HG03159 (cell line): ENCODE measurements around the gene IGFBP3.

Source experiments
- ATAC-seq: cut with Tn5 transposase; IDR thresholded peaks from one replicate; pipeline ENCODE4 v1.9.1; 2021; ENCODE audit warnings: mild to moderate bottlenecking, moderate library complexity; ENCODE audit not compliant: unreplicated experiment

IGFBP3 gene

DNA sequence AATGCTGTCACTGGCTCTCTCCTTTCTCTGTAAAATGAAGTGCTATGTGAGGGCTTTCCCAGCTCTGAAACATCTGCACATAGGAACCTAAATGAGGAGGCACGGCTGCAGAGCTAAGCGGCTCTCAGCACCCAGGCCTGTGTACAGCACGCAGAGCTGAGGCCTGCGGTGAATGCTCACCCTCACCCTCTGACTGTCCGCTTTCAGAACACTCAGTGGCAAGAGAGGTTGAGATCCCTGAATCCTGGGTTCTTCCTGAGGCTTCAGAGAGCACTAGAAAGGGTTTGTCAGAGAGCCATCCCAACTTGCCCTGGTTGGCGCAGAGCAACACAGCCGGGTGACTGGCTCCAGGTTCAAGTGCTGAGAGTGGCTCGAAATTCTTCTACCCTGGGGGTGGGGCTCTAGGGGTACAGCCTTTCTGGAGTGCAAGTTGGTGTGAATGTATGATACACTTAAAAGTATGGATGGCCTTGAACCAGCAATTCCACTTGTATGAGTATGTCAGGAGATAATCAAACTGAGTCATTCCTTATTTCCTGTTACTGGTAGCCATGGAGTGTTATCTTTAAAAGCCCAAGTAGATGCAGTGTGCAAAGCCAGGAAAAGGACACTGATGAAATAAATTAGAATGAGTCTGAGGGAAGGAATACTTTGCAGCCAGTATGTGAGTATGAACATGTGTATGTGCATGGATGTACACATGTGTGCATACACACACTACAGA is 46.5 kb downstream of the IGFBP3 start:
- no peak for ATAC-seq

DNA sequence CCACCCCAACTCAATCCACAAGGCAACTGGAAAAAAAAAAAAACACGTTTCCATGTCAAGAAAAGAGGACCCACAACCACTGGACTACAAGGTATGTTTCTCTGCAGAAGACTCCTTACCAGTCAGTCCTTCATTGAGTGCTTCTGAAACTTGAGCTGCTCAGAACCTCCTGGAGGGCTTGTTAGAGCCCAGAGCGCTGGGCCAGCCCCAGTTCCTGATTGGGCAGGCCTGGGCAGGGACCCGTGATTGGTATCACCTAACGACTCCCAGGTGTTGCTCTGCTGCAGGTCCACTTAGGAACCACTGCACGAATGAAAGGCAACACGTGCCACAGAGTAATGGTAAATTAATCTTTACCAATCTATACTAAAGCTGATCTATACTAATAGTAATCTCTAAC is 47.7 kb downstream of the IGFBP3 start:
- no peak for ATAC-seq

DNA sequence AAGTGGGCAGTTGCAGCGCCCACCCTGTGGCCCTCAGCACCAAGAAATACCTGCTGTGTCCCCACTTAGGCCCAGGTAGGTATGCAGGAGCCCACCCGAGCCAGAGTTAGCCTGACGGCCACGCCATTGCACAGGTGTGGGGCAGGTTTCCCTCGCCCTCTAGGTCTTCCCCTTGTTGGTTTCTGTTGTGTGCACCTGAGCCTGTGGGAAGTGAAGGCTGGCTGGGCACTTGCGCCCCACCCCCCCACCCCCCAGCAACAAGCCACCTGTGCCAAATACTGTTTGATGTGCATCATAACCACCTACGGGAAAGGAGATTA is 48.1 kb downstream of the IGFBP3 start, which contains the start of gene CCDC201:
Gene CCDC201 (minus strand): TSS at position 48 of the 320 bp plus-strand sequence. CDS start 75 bp downstream, outside the sequence.
- no peak for ATAC-seq

DNA sequence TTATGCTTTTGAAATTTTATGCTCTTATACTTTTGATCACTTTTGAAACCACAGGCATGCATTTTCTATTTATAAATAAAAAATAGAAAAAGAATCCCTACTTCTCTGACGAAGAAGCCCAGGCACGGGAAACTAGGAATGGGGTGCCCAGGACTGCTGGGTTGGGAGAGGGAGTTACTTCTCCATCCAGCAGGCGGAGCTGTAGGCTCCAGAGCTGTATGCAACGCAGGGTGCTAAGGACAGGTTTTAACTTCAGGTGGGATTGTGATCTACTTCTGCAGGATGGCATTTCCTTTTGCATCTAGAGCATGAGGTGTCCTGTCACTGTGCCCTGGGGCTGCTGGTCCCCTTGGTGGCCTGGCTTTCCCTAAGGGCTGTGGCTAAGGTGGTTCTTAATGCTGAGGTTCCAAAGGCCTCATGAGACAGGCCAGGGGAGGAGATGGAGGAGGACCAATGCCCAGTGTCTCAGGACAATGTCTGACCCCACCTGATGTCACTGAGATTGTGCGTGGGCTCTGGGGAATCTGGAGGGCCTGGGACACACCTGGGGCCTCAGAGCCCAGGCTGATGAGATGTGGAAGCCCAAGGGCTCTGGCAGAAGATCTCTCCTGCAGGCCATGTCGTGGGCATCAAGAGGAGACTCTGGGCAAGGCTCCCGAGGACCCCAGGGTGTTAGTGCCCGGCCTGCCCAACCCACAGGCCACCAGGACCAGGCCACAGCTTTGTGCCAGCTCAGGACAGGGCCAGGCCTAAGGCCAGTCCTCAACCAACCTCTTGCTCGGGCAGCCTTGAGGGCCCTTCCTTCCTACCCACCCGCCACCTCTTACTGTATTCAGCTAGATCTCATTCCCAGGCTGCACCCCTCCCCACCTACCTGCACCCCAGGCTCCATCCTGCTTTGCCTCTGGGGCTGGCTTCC is 48.7 kb downstream of the IGFBP3 start:
- ATAC-seq: no peak

DNA sequence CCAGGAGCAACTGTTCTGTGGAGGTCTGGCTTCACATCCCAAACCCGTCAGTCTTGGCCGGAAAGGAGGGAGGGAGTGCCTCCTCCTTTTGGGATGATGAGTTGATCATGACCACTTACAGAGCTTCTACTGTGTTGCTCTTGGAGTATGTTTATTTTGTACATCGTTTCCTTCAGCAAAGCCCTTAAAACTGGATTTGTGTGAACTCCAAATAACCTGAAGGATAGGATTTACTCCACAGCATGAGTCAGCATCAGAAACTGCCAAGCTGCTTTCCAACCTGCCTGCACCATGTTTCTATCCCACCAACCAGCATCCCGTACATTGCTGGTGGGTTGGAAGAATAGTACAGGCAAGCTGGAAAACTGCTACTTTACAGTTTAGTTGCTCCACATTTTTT is 51.6 kb downstream of the IGFBP3 start:
- ATAC-seq: no peak

DNA sequence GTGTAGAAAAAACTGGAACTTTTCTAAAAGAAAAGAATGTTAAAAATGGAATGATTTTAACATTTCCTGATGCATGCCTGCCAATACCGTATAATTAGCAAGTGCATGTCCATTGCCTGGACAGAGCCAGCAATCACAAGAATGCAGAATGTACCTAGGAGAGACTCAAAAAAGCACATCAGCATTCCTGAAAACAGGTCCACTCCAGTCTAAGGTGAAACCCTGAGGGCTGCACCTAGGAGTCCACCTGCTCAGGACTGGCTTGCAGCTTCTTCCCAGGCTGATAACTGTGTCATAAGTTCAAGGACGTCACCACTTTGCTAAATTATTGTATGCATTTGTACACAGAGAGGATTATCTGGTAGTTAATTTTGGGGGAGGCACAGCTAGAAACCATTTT is 53.6 kb downstream of the IGFBP3 start:
- no peak for ATAC-seq

DNA sequence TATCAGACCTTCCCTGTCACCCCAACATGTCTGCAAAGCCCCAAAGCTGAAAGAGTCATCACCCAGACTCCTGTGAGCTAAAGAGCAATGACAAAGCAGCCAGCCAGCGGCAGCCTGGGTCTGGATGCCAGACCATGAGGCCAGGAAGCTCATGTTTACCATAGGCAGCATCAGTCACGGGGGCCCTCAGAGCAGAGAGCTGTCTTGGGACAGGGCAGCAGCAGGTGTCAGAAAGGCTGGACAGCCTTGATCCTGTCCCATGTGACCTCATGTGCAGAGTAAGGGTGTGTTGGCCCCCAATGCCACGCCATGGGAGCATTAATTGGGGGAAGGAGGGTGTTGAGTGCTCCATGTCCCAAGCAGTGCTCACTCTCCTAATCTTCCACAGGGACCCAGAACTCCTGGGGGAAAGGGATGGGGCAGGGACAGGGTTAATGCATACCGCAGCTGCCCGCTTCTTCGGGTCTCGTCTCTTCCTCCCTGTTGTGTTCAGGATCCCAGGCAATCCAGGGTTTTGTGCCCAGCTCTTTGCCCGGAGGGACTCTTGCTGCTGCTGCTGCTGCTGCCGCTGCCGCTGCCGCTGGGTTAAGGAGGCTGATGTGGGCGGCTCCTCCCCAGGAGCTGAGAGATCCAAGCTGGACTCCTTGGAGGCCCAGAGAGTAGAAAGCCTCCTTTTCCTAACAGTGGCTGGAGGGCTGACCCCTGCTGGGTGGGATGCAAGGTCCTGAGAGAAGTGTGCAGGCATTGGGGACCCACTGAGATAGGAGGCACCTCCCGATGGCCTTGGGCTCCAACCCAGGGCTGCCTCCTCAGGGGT is 55.3 kb downstream of the IGFBP3 start:
- no peak for ATAC-seq

DNA sequence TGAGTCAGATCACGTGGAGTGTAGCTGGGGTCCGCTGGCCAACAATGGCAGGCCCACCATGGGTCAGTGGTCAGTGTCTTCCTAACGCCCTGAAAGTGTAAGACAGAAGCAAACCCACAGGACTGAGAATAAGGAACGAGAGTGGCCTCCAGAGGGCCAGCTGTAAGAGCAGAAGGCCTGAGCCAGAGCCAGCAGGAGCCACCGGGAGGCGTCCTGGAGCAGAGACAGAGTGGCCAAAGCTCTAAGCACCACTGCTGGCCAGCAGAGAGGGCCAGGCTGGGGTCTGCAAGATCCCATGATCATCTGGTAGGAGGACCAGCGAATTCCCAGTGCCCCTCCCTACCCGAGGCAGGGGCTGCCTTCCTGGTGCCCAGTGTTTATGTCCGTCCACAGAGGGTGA is 57.4 kb downstream of the IGFBP3 start:
- ATAC-seq: no peak
